HG02798 (cell line): ENCODE data around the gene HMSD.
A peak's percentile ranks its signal among the peaks of the same experiment; 100 is the strongest.
"Not testable (repeated sequence)": the region's sequence is repeated elsewhere in the genome, so short reads cannot be mapped to it uniquely, and the experiment has no call there.

ENCODE experiments used
- ATAC-seq: cut with Tn5 transposase; IDR thresholded peaks from one replicate; pipeline ENCODE4 v1.9.1; 2021; ENCODE audit warnings: mild to moderate bottlenecking; ENCODE audit not compliant: unreplicated experiment, poor library complexity

Gene HMSD, protein sequence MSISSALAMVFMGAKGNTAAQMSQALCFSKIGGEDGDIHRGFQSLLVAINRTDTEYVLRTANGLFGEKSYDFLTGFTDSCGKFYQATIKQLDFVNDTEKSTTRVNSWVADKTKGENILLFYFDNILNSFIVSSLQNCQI

DNA sequence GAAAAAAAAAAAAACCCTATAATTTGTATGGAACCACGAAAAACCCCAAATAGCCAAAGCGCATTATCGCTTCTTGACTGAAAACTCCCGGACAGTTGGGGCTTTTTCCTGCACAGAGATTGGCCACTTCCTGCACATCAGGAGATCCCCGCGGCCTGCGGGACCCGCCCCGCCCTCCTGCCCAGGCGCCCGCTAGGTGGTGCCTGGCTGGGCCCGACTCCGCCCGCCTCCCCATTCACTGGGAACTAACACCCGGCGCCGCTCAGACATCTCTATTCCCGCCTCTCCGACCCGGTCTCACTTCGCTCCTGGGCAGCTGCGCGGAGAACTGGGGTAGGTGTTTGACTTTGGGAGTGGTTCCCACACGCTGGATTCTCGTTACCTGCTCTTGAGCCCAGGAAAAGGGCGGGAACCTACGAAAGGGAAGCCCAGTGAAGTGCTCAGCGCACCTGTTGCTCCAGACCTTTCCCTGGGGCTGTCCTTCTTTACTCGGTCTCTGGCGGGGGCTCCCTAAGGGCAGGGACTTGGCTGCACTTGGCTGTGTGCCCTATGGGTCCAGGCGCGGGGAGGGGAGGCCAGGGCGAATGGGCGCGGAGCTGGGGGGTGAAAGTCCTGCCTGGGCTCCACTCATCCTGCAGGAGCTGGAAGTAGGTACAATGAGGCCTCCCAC lies at the start of gene HMSD:
TSS of gene HMSD (plus strand) at position 234 of the 670 bp plus-strand sequence. CDS start 4,155 bp downstream, outside the sequence.
- peak; percentile 97 for ATAC-seq

DNA sequence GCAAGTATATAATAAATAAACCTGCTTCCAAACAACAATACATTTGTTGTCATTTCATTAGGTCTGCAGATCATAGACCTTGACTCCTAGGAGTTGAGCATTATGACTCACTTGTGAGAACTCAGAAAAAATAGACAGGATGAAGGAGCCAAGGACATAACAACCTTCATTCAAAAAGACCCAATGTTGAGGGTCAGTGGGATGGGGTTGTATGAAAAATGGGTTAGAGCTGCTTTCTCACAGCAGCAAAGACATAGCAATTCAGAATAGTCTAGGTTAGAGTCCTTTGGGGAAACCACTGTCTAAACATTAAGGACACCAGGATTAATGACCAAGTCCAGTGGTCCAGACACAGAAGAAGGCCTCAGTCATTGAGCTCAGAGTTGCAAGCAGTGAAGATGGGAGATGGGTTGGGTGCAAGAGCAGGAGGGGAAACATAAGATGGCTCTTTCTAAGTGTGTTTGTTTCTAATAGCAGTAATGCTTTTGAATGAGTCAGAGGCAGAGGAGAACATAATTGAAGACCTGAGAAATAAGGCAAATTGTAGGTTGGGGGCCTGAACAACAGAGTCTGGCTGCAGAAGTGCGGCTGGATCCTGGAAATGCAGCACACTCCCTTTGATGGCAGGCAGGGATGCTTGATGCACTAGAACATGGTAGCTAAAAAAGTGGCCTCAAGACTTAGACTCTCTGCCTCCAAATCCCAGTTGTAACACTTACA lies 45.1 kb upstream of the HMSD start:
- ATAC-seq: no peak

DNA sequence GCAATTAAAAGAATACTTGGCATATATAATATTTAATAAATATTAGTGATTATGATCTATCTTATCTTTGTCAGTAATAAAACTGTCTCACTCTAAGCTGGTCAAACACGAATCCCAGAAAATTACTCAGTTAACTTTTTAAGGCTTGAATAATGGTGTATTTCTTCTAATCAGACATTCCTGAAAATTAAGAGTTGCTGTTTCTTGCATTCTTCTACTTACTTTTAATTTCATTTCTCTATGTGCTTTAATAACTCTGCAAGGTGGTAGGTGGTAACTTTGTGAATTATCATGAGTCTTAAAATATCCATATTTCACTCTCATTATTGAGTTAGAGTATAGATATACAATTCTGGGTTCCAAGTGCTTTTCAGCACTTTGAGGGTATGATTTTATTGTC lies 44.4 kb upstream of the HMSD start:
- ATAC-seq: no peak

DNA sequence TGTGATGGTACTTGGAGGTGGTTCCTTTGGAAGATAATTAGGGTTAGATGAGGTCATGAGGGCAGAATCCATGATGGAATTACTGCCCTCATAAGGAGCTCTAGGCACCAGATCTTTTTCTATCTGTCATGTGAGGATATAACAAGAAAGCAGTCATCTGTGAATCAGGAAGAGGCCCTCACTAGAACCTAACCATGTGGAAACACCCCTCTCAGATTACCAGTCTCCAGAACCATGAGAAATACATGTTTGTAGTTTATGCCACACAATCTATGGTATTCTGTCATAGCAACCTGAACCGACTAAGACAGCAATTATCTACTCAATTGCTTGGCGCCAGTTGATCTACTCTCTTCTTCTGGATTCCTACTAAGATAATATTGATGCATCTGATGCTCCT lies 43.7 kb upstream of the HMSD start:
- no peak for ATAC-seq

DNA sequence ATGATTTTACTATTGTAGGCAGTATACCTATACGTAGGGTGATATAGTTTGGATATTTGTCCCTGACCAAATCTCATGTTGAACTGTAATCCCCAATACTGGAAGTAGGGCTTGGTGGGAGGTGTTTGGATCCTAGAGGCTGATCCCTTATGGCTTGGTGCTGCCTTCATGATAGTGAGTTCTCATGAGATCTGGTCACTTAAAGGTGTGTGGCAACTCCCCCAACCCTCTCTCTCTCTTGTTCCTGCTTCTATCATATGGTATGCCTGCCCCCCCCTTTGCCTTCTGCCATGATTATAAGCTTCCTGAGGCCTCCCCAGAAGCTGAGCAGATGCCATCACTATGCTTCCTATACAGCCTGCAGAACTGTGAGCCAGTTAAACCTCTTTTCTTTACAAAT lies 43.0 kb upstream of the HMSD start:
- no peak for ATAC-seq

GRCh38 chr18:63907664-63908063 lies 41.4 kb upstream of the HMSD start, which contains the start of gene SERPINB10:
Gene SERPINB10, plus strand, starts transcription at chr18:63907958. Its CDS starts 7,553 bp downstream, at chr18:63915511.
- ATAC-seq: peak; percentile 67

- ATAC-seq: no peak
Observed at GRCh38 chr18:63908858-63909257, 40.2 kb upstream of the HMSD start.

GRCh38 chr18:63909870-63910269 lies 39.2 kb upstream of the HMSD start:
- ATAC-seq: peak; percentile 68

GRCh38 chr18:63917817-63918216 lies 31.3 kb upstream of the HMSD start:
- no peak for ATAC-seq

GRCh38 chr18:63922049-63922448 lies 27.1 kb upstream of the HMSD start:
- no peak for ATAC-seq

- no peak for ATAC-seq
Observed at GRCh38 chr18:63924551-63924950, 24.6 kb upstream of the HMSD start.

DNA sequence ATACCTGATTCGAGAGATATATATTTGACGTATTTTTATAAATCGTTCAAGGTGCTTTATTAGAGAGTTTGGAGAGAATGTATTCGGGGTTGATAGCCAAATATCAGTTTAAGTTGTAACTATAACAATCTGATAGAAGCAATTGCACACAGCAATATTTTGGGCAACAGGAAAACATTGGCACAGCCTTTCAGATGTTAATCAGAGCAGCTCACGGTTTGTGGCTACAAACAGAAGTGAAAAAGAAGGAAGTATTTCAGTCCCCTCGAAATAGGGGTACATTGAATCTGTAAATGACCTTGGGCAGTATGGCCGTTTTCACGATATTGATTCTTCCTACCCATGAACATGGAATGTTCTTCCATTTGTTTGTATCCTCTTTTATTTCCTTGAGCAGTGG lies 20.8 kb upstream of the HMSD start:
- ATAC-seq: no peak

DNA sequence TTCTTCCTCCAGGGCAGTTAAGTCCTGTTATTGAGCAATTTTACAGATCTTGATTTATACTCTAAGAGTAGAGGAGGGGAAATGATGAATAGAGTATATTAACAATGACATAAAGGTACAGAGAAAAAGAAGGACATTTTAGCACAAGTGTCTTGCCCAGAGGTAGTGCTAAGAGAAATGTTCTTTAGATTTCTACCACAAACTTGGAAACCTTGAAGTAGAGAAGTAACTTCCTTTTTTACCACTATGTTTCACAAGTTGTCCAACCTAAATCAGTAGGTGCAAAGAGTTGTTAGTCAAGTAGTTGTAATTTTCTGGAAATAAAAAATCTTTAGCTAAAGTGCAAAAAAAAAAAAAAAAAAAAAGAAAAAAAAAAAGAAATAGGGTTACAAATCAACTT lies 19.7 kb upstream of the HMSD start:
- ATAC-seq: not testable (repeated sequence)

- ATAC-seq: no peak
Observed at GRCh38 chr18:63930773-63931354, 18.2 kb upstream of the HMSD start.

DNA sequence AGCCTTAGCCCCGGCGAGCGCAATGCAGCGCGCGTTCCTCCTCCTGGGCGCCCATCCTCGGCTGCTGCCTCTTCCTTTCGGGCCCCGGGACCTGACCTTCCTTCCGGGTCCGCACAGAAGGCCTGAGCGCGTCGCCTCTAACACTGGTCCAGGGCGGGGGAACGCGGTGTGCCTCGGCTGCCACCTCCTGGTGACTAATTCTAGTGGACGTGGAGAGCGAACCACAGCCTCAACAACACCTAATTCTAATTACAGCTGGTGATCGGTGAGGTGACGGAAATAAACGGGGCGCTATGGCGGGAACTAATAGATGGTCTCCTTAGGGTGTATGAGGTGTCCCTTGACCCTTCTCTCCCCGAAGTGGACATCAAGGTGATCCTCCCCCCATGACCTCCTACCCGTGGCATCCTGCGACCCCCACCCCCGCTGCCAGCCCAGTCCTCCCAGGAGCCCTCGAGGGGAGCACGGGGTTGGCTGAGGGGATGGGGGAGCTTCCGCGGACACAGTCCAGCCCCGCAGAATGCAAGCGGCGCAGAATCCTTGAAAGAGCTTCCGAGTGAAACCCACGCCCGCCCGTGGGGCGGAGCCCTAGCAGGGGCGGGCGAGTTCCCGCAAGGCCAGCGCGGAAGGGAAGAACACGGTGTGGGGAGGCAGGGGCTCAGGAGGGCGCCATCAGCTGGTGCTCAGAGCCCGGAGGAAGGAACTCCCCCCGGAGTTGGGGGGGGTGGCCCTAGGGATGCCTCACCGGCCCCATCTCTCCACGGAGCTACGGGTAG lies 12.8 kb upstream of the HMSD start:
- peak; percentile 98 for ATAC-seq

- ATAC-seq: no peak
Observed at GRCh38 chr18:63936932-63937393, 12.1 kb upstream of the HMSD start.

GRCh38 chr18:63940008-63940407 lies 9.1 kb upstream of the HMSD start:
- ATAC-seq: no peak

GRCh38 chr18:63940543-63941050 lies 8.5 kb upstream of the HMSD start:
- ATAC-seq: not testable (repeated sequence)

- ATAC-seq: no peak
Observed at GRCh38 chr18:63947051-63947790, 1.9 kb upstream of the HMSD start.
